PC-3 (cell line): ENCODE data around the gene AARS1.

Experiments
- CTCF ChIP-seq: fragments of 300-600 bp; sonication (generic); conservative IDR thresholded peaks from 2 replicates; pipeline ENCODE4 v1.5.1; 2017; ENCODE audit warnings: antibody characterized with exemption, low read depth, mild to moderate bottlenecking, low read length
- EZH2 ChIP-seq: fragments of 300-600 bp; sonication (generic); IDR thresholded peaks from one replicate; pipeline ENCODE4 v1.6.1; 2017; ENCODE audit warnings: antibody characterized with exemption, mild to moderate bottlenecking, low read length; ENCODE audit not compliant: unreplicated experiment

- peak; percentile 58 for TF ChIP-seq CTCF
- TF ChIP-seq EZH2, result no peak
Measured at GRCh38 chr16:70331588-70332358, 42.5 kb upstream of the AARS1 start.
